ENCODE data around the gene LRG1. TPM values are rescaled to one million over a fixed set of nuclear protein-coding genes. Genes with fewer than 3 reads are reported as not detected.

Gene LRG1
- total and polyA plus RNA-seq, 2 of the 13 experiments (the other 11 are each of a cell fraction or from before 2014, with no cell fraction given), result 12.0 to 39.3 TPM

DNA sequence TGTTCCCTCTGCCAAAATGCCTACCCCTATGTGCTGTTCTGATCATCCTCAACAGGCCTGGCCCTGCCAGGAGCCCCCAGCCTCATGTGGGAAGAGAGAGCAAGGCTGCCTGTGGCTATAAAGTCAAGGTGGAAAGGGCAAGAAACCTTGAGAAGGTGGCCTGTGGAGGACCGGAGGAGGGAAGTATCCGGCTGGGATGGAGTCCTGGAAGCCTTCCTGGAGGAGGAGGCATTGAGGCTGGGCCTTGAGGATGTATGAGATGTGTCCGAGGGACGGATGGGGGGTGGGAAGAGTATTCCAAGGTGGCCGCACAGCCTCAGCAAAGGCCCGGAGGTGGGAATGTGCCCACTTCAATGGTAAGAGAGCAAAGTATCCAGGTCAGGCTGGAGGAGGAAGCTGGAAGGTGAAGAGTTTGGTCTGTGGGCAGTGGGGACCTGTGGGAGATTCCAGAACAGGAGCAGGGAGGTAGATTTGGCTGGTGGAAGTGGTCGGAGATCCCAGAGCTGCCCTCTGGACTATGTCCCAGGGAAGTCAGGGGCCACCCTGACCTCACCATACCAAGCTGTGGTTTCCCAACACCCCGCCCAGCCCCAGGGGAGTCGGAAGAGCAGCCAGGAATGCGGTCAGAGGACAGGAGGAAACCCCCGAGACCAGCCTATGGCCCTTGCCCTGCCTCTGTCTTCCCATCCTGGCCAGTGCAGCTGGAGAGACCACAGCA is 18.5 kb downstream of the LRG1 start (continued):
- TF ChIP-seq, protein P1, sequence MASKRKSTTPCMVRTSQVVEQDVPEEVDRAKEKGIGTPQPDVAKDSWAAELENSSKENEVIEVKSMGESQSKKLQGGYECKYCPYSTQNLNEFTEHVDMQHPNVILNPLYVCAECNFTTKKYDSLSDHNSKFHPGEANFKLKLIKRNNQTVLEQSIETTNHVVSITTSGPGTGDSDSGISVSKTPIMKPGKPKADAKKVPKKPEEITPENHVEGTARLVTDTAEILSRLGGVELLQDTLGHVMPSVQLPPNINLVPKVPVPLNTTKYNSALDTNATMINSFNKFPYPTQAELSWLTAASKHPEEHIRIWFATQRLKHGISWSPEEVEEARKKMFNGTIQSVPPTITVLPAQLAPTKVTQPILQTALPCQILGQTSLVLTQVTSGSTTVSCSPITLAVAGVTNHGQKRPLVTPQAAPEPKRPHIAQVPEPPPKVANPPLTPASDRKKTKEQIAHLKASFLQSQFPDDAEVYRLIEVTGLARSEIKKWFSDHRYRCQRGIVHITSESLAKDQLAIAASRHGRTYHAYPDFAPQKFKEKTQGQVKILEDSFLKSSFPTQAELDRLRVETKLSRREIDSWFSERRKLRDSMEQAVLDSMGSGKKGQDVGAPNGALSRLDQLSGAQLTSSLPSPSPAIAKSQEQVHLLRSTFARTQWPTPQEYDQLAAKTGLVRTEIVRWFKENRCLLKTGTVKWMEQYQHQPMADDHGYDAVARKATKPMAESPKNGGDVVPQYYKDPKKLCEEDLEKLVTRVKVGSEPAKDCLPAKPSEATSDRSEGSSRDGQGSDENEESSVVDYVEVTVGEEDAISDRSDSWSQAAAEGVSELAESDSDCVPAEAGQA (IDR thresholded peaks at IDR 0.05; ENCODE audit: low read depth), result no peak
- TF ChIP-seq, protein P1 (CRISPR knock-in tag; IDR thresholded peaks at IDR 0.05; ENCODE audit: borderline replicate concordance), result no peak
- TF ChIP-seq, protein P2, sequence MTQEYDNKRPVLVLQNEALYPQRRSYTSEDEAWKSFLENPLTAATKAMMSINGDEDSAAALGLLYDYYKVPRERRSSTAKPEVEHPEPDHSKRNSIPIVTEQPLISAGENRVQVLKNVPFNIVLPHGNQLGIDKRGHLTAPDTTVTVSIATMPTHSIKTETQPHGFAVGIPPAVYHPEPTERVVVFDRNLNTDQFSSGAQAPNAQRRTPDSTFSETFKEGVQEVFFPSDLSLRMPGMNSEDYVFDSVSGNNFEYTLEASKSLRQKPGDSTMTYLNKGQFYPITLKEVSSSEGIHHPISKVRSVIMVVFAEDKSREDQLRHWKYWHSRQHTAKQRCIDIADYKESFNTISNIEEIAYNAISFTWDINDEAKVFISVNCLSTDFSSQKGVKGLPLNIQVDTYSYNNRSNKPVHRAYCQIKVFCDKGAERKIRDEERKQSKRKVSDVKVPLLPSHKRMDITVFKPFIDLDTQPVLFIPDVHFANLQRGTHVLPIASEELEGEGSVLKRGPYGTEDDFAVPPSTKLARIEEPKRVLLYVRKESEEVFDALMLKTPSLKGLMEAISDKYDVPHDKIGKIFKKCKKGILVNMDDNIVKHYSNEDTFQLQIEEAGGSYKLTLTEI (CRISPR knock-in tag; conservative IDR thresholded peaks at IDR 0.05), result no peak
- TF ChIP-seq, protein P3, sequence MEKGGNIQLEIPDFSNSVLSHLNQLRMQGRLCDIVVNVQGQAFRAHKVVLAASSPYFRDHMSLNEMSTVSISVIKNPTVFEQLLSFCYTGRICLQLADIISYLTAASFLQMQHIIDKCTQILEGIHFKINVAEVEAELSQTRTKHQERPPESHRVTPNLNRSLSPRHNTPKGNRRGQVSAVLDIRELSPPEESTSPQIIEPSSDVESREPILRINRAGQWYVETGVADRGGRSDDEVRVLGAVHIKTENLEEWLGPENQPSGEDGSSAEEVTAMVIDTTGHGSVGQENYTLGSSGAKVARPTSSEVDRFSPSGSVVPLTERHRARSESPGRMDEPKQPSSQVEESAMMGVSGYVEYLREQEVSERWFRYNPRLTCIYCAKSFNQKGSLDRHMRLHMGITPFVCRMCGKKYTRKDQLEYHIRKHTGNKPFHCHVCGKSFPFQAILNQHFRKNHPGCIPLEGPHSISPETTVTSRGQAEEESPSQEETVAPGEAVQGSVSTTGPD (CRISPR knock-in tag; IDR thresholded peaks at IDR 0.05), result 0 out of 2 replicates have a peak, but pooled peaks have one; percentile 51
- TF ChIP-seq, protein P4, sequence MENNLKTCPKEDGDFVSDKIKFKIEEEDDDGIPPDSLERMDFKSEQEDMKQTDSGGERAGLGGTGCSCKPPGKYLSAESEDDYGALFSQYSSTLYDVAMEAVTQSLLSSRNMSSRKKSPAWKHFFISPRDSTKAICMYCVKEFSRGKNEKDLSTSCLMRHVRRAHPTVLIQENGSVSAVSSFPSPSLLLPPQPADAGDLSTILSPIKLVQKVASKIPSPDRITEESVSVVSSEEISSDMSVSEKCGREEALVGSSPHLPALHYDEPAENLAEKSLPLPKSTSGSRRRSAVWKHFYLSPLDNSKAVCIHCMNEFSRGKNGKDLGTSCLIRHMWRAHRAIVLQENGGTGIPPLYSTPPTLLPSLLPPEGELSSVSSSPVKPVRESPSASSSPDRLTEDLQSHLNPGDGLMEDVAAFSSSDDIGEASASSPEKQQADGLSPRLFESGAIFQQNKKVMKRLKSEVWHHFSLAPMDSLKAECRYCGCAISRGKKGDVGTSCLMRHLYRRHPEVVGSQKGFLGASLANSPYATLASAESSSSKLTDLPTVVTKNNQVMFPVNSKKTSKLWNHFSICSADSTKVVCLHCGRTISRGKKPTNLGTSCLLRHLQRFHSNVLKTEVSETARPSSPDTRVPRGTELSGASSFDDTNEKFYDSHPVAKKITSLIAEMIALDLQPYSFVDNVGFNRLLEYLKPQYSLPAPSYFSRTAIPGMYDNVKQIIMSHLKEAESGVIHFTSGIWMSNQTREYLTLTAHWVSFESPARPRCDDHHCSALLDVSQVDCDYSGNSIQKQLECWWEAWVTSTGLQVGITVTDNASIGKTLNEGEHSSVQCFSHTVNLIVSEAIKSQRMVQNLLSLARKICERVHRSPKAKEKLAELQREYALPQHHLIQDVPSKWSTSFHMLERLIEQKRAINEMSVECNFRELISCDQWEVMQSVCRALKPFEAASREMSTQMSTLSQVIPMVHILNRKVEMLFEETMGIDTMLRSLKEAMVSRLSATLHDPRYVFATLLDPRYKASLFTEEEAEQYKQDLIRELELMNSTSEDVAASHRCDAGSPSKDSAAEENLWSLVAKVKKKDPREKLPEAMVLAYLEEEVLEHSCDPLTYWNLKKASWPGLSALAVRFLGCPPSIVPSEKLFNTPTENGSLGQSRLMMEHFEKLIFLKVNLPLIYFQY (CRISPR knock-in tag; IDR thresholded peaks at IDR 0.05; ENCODE audit: borderline replicate concordance), result no peak
- TF ChIP-seq MAZ (IDR thresholded peaks at IDR 0.05; ENCODE audit: borderline replicate concordance, low read depth, low read length) (0 out of 2 replicates have a peak, but pooled peaks have one; percentile 16), MAZ (CRISPR knock-in tag; IDR thresholded peaks at IDR 0.05; ENCODE audit: low read depth) (no peak), ZNF143 (CRISPR knock-in tag; IDR thresholded peaks at IDR 0.05) (no peak), GFI1 (CRISPR knock-in tag; IDR thresholded peaks at IDR 0.05; ENCODE audit: borderline replicate concordance) (0 out of 2 replicates have a peak, but pooled peaks have one; percentile 43), ZFP82 (CRISPR knock-in tag; IDR thresholded peaks at IDR 0.05; ENCODE audit: borderline replicate concordance) (no peak)
- TF ChIP-seq, protein P5, sequence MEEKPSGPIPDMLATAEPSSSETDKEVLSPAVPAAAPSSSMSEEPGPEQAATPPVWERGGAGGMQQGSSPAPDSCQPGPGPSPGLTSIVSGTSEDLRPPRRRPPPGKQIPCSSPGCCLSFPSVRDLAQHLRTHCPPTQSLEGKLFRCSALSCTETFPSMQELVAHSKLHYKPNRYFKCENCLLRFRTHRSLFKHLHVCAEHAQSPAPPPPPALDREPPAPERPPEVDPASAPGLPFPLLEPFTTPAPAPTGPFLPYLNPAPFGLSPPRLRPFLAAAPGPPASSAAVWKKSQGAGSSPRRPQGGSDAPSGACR (CRISPR knock-in tag; IDR thresholded peaks at IDR 0.05), result no peak
- TF ChIP-seq, protein P6, sequence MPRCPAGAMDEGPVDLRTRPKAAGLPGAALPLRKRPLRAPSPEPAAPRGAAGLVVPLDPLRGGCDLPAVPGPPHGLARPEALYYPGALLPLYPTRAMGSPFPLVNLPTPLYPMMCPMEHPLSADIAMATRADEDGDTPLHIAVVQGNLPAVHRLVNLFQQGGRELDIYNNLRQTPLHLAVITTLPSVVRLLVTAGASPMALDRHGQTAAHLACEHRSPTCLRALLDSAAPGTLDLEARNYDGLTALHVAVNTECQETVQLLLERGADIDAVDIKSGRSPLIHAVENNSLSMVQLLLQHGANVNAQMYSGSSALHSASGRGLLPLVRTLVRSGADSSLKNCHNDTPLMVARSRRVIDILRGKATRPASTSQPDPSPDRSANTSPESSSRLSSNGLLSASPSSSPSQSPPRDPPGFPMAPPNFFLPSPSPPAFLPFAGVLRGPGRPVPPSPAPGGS (CRISPR knock-in tag; IDR thresholded peaks at IDR 0.05), result no peak
